Measurements from ENCODE around the gene EGFR.

The EGFR gene

DNA sequence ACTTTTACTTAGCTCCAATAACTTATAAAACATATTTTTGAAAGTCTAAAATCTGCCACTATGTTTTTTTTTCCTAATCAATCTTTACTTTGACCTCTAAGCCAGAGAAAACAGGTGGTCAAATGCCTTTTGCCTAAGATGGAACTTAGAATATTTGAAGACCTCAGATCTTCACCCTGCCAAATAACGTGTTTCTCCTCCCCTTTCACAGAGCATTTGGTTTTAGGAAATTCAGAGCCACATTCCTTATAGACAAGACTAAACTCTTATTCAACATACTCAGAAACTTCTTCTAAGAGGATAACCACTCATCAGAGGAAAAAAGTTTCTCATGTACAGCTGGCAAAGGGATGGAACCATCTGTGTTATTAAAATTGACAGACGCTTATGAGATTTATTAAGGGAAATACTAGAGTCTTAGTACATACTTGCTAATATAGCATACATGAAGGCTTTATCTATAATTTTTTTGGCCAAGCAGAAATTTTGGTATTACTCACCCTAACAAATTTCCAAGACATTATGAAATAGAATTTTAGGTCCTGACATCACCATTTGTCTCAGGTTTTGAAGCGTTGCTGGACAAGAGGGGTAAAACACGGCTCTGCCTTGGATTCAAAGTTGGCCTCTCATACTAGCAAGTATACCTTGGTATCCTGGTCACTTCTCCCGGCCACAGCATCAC is 2.6 kb upstream of the EGFR start:
- no peak overlapping the region for H3K27ac ChIP-seq (ENCODE audit: low read depth, low read length)

DNA sequence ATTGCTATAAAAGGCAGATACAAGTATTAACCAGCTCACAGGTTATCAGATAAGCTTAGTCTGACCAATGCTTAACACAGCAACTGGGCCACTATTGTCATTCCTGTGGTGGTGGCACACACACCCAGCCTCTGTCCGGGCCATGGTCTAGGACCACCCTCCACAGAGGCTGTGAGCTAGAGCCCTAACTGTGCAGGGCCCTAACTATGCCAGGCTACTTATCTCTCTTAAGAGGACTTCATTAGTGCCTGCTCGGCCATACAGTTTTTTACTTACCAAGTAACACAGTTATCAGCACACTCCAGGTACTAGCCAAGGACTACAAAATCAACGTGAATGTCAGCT is 2.1 kb upstream of the EGFR start:
- peaks cover 75% of the 10 kb centered on the region for H3K27me3 ChIP-seq (ENCODE audit: control insufficient read depth, insufficient read depth, low read length)

More for the DNA sequence above, 2.6 kb upstream of the EGFR start:
- Histone ChIP-seq H3K4me1 (ENCODE audit: control insufficient read depth, insufficient read depth, low read length) (peaks cover 5% of the 10 kb centered on the region; the same call in 1 of the 2 replicates), H3K27me3 (ENCODE audit: control insufficient read depth, insufficient read depth, low read length) (peaks cover 70% of the 10 kb centered on the region), H3K4me3 (ENCODE audit: low read depth, low read length) (no peak overlapping the region), H3K9ac (ENCODE audit: low read length) (no peak overlapping the region), H3K9me3 (ENCODE audit: control insufficient read depth, insufficient read depth, low read depth, low read length) (no peaks in the 10 kb centered on the region), H3K36me3 (ENCODE audit: control insufficient read depth, insufficient read depth, low read length) (no peaks in the 10 kb centered on the region)

GRCh38 chr7:55017841-55018240 is 976 bp upstream of the EGFR start:
- H3K9ac ChIP-seq (ENCODE audit: low read length), result no peak overlapping the region
- peaks cover 86% of the 10 kb centered on the region for H3K27me3 ChIP-seq (ENCODE audit: control insufficient read depth, insufficient read depth, low read length)
- no peaks in the 10 kb centered on the region for H3K9me3 ChIP-seq (ENCODE audit: control insufficient read depth, insufficient read depth, low read depth, low read length)
- peaks cover 5% of the 10 kb centered on the region; the same call in 1 of the 2 replicates for H3K4me1 ChIP-seq (ENCODE audit: control insufficient read depth, insufficient read depth, low read length)
- no peak overlapping the region for H3K27ac ChIP-seq (ENCODE audit: low read depth, low read length)
- H3K4me3 ChIP-seq (ENCODE audit: low read depth, low read length), result no peak overlapping the region
- H3K36me3 ChIP-seq (ENCODE audit: control insufficient read depth, insufficient read depth, low read length), result no peaks in the 10 kb centered on the region

More for the DNA sequence above, 2.1 kb upstream of the EGFR start:
- Histone ChIP-seq H3K9me3 (ENCODE audit: control insufficient read depth, insufficient read depth, low read depth, low read length) (no peaks in the 10 kb centered on the region), H3K4me3 (ENCODE audit: low read depth, low read length) (no peak overlapping the region), H3K9ac (ENCODE audit: low read length) (no peak overlapping the region), H3K36me3 (ENCODE audit: control insufficient read depth, insufficient read depth, low read length) (no peaks in the 10 kb centered on the region), H3K4me1 (ENCODE audit: control insufficient read depth, insufficient read depth, low read length) (peaks cover 5% of the 10 kb centered on the region; the same call in 1 of the 2 replicates), H3K27ac (ENCODE audit: low read depth, low read length) (no peak overlapping the region)

GRCh38 chr7:55019191-55019690 is 424 bp downstream of the EGFR start:
- peak overlapping the region; percentile 40 for H3K9ac ChIP-seq (ENCODE audit: low read length)
- H3K9me3 ChIP-seq (ENCODE audit: control insufficient read depth, insufficient read depth, low read depth, low read length), result no peaks in the 10 kb centered on the region
- no peak overlapping the region for H3K27ac ChIP-seq (ENCODE audit: low read depth, low read length)
- peaks cover 5% of the 10 kb centered on the region; the same call in 1 of the 2 replicates for H3K4me1 ChIP-seq (ENCODE audit: control insufficient read depth, insufficient read depth, low read length)
- H3K4me3 ChIP-seq (ENCODE audit: low read depth, low read length), result peak overlapping the region; percentile 74
- H3K27me3 ChIP-seq (ENCODE audit: control insufficient read depth, insufficient read depth, low read length), result peaks cover 87% of the 10 kb centered on the region
- H3K36me3 ChIP-seq (ENCODE audit: control insufficient read depth, insufficient read depth, low read length), result no peaks in the 10 kb centered on the region

GRCh38 chr7:55019691-55020465 is 1.1 kb downstream of the EGFR start:
- Histone ChIP-seq H3K4me3 (ENCODE audit: low read depth, low read length) (peak overlapping the region; percentile 74), H3K9me3 (ENCODE audit: control insufficient read depth, insufficient read depth, low read depth, low read length) (no peaks in the 10 kb centered on the region), H3K27ac (ENCODE audit: low read depth, low read length) (no peak overlapping the region), H3K4me1 (ENCODE audit: control insufficient read depth, insufficient read depth, low read length) (peaks cover 5% of the 10 kb centered on the region; the same call in 1 of the 2 replicates), H3K27me3 (ENCODE audit: control insufficient read depth, insufficient read depth, low read length) (peaks cover 81% of the 10 kb centered on the region), H3K36me3 (ENCODE audit: control insufficient read depth, insufficient read depth, low read length) (no peaks in the 10 kb centered on the region), H3K9ac (ENCODE audit: low read length) (peak overlapping the region; percentile 40)

DNA sequence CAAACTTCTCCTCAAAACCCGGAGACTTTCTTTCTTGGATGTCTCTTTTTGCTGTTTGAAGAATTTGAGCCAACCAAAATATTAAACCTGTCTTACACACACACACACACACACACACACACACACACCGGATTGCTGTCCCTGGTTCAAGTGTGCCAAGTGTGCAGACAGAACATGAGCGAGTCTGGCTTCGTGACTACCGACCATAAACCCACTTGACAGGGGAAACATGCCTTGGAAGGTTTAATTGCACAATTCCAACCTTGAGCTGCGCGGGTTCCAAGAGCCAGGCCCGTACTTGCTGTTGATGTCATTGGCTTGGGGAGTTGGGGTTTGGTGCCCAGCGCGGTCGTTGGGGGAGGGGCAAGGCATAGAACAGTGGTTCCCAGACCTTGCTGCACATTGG is 1.7 kb downstream of the EGFR start:
- Histone ChIP-seq H3K9me3 (ENCODE audit: control insufficient read depth, insufficient read depth, low read depth, low read length) (no peaks in the 10 kb centered on the region), H3K27ac (ENCODE audit: low read depth, low read length) (no peak overlapping the region), H3K36me3 (ENCODE audit: control insufficient read depth, insufficient read depth, low read length) (no peaks in the 10 kb centered on the region), H3K4me1 (ENCODE audit: control insufficient read depth, insufficient read depth, low read length) (peaks cover 5% of the 10 kb centered on the region; the same call in 1 of the 2 replicates), H3K9ac (ENCODE audit: low read length) (no peak overlapping the region), H3K4me3 (ENCODE audit: low read depth, low read length) (peak overlapping the region; percentile 74), H3K27me3 (ENCODE audit: control insufficient read depth, insufficient read depth, low read length) (peaks cover 75% of the 10 kb centered on the region)

DNA sequence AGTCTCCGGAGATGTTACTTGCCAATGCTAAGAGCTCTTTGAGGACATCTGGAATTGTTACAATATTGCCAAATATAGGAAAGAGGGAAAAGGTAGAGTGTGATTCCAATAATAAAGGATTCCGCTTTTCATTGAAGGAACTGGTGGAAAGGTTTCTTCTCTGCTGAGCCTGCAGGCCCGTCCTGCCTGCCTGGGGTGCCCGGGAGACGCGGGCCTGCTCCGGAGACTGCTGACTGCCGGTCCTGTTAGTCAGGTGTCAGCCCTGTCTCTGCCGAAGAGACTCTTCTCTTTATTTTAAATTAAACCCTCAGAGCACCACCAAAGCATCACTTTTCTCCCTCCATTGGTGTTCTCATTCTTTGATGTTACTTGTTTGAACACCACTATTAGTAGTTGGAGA is 2.2 kb downstream of the EGFR start:
- Histone ChIP-seq H3K4me1 (ENCODE audit: control insufficient read depth, insufficient read depth, low read length) (peaks cover 5% of the 10 kb centered on the region; the same call in 1 of the 2 replicates), H3K9me3 (ENCODE audit: control insufficient read depth, insufficient read depth, low read depth, low read length) (no peaks in the 10 kb centered on the region), H3K4me3 (ENCODE audit: low read depth, low read length) (no peak overlapping the region), H3K36me3 (ENCODE audit: control insufficient read depth, insufficient read depth, low read length) (no peaks in the 10 kb centered on the region), H3K9ac (ENCODE audit: low read length) (no peak overlapping the region), H3K27ac (ENCODE audit: low read depth, low read length) (no peak overlapping the region), H3K27me3 (ENCODE audit: control insufficient read depth, insufficient read depth, low read length) (peaks cover 69% of the 10 kb centered on the region)

GRCh38 chr7:55022002-55022985 is 3.5 kb downstream of the EGFR start:
- Histone ChIP-seq H3K27me3 (ENCODE audit: control insufficient read depth, insufficient read depth, low read length) (peaks cover 56% of the 10 kb centered on the region), H3K9me3 (ENCODE audit: control insufficient read depth, insufficient read depth, low read depth, low read length) (no peaks in the 10 kb centered on the region), H3K27ac (ENCODE audit: low read depth, low read length) (no peak overlapping the region), H3K4me1 (ENCODE audit: control insufficient read depth, insufficient read depth, low read length) (peaks cover 5% of the 10 kb centered on the region; the same call in 1 of the 2 replicates), H3K9ac (ENCODE audit: low read length) (no peak overlapping the region), H3K4me3 (ENCODE audit: low read depth, low read length) (no peak overlapping the region), H3K36me3 (ENCODE audit: control insufficient read depth, insufficient read depth, low read length) (no peaks in the 10 kb centered on the region)

GRCh38 chr7:55023841-55024505 is 5.2 kb downstream of the EGFR start:
- Histone ChIP-seq H3K36me3 (ENCODE audit: control insufficient read depth, insufficient read depth, low read length) (no peaks in the 10 kb centered on the region), H3K4me1 (ENCODE audit: control insufficient read depth, insufficient read depth, low read length) (peaks cover 5% of the 10 kb centered on the region; the same call in 1 of the 2 replicates), H3K27ac (ENCODE audit: low read depth, low read length) (no peak overlapping the region), H3K9me3 (ENCODE audit: control insufficient read depth, insufficient read depth, low read depth, low read length) (no peaks in the 10 kb centered on the region), H3K27me3 (ENCODE audit: control insufficient read depth, insufficient read depth, low read length) (peaks cover 40% of the 10 kb centered on the region), H3K4me3 (ENCODE audit: low read depth, low read length) (no peak overlapping the region), H3K9ac (ENCODE audit: low read length) (no peak overlapping the region)

DNA sequence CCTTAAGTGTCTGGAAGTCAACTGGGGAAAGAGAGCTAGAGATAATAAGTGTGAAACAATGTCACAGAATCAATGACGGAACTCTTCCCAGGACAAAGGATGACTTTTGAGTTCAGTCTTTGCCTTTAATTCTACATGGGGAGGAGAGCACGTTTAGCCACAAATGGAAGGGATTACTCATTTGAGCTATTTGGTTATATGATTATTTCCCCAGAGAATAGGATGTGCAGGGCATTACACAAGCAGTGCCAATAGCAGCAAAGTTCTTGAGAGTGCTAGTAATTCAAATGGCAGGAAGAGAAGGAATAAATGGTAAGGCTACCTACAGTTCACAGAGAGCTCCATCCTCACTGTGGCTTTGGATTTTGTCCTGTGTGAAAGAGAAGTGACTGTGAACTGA is 6.0 kb downstream of the EGFR start:
- Histone ChIP-seq H3K4me1 (ENCODE audit: control insufficient read depth, insufficient read depth, low read length) (peaks cover 5% of the 10 kb centered on the region; the same call in 1 of the 2 replicates), H3K36me3 (ENCODE audit: control insufficient read depth, insufficient read depth, low read length) (no peaks in the 10 kb centered on the region), H3K4me3 (ENCODE audit: low read depth, low read length) (no peak overlapping the region), H3K9me3 (ENCODE audit: control insufficient read depth, insufficient read depth, low read depth, low read length) (no peaks in the 10 kb centered on the region), H3K9ac (ENCODE audit: low read length) (no peak overlapping the region), H3K27ac (ENCODE audit: low read depth, low read length) (no peak overlapping the region), H3K27me3 (ENCODE audit: control insufficient read depth, insufficient read depth, low read length) (peaks cover 32% of the 10 kb centered on the region)

Measured in HUES6 (cell line).